Activated CD4-positive, CD25-positive, alpha-beta regulatory T cell treated with anti-CD3 and anti-CD28 coated beads, Interleukin-2, amount 50 U/mL, for 16 hours (primary cell): ENCODE data around the gene NRK.
"Not testable (repeated sequence)": the region's sequence is repeated elsewhere in the genome, so short reads cannot be mapped to it uniquely, and the experiment has no call there.

Experiments used
- DNase-seq: peaks from one replicate; pipeline ENCODE4 v3.0.0-alpha.2; 2020; ENCODE audit warnings: low read depth, low spot score

NRK gene

GRCh38 chrX:105822138-105823091 lies at the start of gene NRK:
Gene NRK, plus strand, starts transcription at chrX:105822539. Its CDS starts 307 bp downstream, at chrX:105822846.
- no peak for DNase-seq

GRCh38 chrX:105773801-105774200 lies 48.5 kb upstream of the NRK start:
- DNase-seq, result no peak

GRCh38 chrX:105775679-105776078 lies 46.7 kb upstream of the NRK start:
- DNase-seq, result no peak

DNA sequence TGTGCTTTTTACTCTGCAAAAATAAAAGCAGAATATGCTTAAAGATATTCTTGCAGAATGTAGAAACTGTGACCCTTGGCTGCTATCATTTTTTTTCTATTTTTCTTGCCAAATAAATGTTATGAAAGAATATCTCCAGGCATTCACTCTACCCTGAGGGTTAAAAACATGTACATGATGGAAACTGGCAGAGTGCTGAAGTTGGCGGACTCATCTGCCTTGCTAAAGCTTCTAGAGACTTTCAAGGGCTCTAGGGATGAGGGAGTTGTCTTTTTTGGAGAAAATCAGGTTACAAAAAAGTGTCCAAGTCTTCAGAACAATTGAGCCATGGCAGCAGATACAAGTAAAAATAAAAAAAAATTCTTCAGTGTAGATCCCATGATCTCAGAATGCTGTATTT lies 40.5 kb upstream of the NRK start:
- no peak for DNase-seq

DNA sequence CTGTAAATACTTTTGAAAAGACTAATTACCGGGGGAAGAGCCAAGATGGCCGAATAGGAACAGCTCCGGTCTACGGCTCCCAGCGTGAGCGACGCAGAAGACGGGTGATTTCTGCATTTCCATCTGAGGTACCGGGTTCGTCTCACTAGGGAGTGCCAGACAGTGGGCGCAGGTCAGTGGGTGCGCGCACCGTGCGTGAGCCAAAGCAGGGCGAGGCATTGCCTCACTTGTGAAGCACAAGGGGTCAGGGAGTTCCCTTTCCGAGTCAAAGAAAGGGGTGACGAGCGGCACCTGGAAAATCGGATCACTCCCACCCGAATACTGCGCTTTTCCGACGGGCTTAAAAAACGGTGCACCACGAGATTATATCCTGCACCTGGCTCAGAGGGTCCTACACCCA lies 25.5 kb upstream of the NRK start:
- DNase-seq, result not testable (repeated sequence)

DNA sequence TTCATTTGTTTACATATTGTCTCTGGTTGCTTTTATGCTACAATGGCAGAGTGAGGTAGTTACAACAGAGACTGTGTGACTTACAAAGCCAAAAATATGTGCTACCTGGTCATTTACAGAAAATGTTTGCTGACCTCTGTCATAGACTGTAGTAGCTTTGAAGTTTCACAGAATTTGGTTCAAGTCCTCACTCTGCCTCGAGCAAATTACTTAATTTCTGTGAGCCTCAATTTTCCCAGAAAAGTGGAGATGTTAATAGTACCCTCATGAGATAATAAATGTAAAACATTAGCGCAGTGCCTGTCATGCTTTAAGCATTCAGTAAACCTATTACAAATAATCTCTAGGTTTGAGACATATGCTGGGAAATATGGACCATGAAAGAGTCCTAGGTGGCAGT lies 18.4 kb upstream of the NRK start:
- no peak for DNase-seq

DNA sequence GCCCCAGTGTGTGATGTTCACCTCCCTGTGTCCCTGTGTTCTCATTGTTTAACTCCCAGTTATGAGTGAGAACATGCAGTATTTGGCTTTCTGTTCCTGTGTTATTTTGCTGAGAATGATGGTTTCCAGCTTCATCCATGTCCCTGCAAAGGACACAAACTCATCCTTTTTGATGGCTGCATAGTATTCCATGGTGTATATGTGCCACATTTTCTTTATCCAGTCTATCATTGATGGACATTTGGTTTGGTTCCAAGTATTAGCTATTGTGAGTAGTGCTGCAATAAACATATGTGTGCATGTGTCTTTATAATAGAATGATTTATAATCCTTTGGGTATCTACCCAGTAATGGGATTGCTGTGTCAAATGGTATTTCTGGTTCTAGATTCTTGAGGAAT lies 16.7 kb upstream of the NRK start:
- not testable (repeated sequence) for DNase-seq

GRCh38 chrX:105816517-105816916 lies 5.8 kb upstream of the NRK start:
- DNase-seq, result no peak

- DNase-seq, result no peak
Observed at GRCh38 chrX:105820247-105820646, 2.1 kb upstream of the NRK start.

DNA sequence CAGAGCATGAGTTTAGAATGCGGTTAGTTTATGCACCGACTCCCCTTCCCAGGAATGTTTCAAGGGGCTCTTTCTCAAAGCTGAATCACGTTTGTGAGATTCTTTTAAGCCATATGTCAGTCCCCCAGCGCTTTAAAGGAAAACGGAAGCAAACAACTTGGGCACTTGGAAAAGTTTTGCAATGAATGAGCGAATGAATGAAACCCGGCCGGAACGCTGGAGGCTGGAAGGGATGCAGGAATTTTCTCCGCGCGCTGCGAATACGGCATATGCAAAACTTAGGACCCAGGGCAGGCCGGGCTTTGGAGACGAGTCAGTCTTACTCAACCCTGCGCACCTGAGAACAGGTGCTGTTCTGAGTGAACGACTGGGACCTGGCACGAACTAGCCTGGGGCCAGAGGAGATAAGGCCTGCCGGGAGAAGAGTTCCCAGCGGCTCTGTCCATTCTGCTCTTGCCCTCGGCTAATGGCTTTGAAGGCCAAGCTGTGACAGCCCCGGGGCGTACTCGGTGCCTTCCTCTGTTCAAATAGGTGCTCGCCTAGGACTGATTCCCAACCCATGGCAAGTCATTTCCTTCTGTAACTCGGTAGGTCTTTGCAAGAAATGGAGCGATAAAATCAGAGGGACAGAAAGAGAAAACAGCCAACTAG lies 743 bp upstream of the NRK start:
- no peak for DNase-seq

DNA sequence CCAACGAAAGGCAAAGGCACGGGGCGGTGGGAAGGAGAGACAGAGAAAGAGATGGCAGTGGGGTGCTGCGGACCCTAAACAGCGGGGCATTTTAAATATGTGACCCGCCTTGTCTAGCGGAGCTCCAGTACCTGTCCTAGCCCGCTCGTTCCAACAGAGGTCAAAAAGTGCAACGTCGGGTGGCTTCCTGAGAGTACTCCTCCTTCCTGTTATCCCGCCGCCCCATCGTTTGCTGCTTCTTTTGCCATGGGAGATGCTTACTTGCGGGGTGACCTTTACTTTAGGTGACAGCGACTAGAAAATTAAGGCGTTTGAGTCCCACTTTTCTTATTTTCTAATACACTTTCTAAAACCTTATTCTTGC lies 735 bp downstream of the NRK start:
- no peak for DNase-seq

GRCh38 chrX:105829011-105829410 lies 6.7 kb downstream of the NRK start:
- no peak for DNase-seq

GRCh38 chrX:105837232-105837631 lies 14.9 kb downstream of the NRK start:
- DNase-seq, result no peak

GRCh38 chrX:105845631-105846030 lies 23.3 kb downstream of the NRK start:
- no peak for DNase-seq

DNA sequence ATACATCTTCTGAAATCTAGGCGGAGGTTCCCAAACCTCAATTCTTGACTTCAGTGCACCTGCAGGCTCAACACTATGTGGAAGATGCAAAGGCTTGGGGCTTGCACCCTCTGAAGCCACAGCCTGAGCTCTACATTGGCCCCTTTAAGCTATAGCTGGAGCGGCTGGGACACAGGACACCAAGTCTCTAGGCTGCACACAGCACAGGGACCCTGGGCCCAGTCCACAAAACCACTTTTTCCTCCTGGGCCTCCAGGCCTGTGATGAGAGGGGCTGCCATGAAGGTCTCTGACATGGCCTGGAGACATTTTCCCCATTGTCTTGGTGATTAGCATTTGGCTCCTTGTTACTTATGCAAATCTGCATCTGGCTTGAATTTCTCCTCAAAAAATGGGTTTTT lies 27.8 kb downstream of the NRK start:
- DNase-seq, result not testable (repeated sequence)

- no peak for DNase-seq
Observed at GRCh38 chrX:105865709-105866108, 43.4 kb downstream of the NRK start.

- DNase-seq, result no peak
Observed at GRCh38 chrX:105869701-105870100, 47.4 kb downstream of the NRK start.

DNA sequence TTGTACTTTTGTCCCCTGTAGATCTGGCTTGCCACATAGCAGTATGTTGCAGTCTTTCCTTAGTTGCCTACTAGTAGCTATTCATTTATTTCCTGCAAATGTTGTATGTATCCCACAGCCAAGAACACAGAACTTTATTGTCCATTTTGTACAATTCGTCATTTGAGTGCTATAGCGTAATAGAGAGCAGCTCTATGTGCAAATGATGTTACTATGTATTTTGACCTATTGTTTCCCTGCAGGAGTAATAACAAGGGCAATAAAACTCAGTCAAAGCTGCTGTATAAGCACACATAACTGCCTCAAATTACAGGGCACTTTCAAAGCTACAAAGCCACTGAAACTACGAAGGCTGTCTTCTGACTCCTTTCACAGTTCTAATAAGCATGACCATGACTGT lies 48.1 kb downstream of the NRK start:
- no peak for DNase-seq

DNA sequence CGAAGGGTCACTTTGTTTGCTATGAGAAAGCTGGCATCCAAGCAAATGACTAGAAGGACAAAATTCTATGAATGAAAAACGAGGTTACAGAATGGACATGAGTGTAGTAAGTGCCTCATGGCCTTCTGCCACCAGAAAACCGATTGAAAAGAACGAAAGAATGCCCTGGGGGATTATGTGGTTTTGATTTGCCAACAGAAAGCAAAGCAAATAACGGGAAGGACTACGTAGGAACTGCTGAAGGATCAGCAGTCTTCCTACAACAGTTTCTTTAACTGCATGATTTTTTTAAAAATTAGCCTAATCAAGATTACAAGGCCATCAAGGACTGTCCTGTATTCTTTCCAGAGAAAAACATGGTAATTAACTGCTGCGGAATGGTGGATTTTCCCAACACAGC lies 50.6 kb downstream of the NRK start:
- no peak for DNase-seq

DNA sequence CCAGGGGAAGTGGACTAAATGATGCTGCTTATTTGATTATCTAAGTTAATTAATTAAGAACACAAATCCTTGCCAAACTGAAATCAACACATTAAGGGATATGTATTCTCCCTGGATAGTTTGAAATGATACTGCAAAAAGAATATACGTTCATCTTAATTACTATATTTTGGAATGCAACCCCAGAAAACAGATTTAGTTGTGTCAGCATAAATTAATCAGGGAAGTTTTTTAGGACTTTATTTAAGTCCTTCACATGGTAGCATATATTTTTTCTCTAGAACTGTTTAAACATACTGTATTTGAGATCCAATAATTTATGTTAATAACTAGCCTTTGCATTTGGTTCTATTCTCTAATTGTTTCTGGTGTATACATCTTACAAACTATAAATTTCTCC lies 52.5 kb downstream of the NRK start:
- DNase-seq, result no peak

DNA sequence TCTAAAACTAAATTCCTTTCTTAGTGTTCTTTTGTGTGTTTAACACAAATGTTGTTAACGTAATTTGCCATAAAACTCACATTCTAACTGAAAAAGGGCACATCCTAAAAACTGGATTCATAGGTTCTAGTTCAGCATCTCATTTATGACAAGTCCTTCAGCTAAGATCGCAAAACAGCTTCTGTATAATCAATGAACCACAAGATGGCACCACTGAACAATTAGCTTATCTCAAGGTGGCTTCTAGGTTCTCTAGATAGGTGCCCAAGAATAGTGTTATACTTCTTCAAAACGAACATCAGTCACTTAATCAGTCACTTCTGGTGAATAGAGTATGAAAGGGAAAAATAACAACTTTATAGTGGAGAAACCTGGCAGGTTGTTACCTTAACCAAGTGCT lies 54.3 kb downstream of the NRK start:
- no peak for DNase-seq

- DNase-seq, result no peak
Observed at GRCh38 chrX:105880491-105880890, 58.2 kb downstream of the NRK start.
